ENCODE results near the gene ZACN. TPM values are rescaled to one million over a fixed set of nuclear protein-coding genes. Genes with fewer than 3 reads are reported as not detected.
"Not testable (repeated sequence)": the region's sequence is repeated elsewhere in the genome, so short reads cannot be mapped to it uniquely, and the experiment has no call there.

The ZACN gene
- total RNA-seq, 1 donor from 2014 or later, result not detected

DNA sequence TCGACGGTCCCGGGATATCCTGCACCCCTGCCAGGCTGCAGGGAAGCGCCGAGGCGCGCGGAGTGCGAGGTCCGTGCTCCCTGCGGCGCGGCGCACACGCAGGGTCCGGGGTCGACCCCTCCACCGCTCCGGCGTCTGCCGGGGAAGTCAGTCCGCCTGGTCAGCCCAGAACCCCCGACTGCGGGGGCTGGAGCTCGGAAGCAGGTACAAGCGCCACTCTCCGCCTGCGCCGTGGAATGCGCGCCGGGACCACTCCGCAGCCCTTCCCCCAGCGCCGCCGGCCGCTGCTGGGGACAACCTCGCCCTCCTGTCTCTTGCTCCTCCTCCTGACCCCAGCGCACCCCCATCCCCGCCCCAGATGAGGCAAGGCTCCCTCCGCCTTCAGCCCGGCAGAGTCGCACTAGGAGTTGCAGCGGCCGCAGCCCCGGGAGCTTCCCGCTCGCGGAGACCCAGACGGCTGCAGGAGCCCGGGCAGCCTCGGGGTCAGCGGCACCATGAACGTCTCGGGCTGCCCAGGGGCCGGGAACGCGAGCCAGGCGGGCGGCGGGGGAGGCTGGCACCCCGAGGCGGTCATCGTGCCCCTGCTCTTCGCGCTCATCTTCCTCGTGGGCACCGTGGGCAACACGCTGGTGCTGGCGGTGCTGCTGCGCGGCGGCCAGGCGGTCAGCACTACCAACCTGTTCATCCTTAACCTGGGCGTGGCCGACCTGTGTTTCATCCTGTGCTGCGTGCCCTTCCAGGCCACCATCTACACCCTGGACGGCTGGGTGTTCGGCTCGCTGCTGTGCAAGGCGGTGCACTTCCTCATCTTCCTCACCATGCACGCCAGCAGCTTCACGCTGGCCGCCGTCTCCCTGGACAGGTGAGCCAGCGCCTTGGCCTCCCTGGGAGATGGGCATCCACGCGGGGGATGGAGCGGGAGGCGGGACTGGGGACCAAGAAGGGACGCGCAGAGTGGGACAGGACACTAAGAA is 4.3 kb upstream of the ZACN start, which contains the start of gene GALR2:
TSS of gene GALR2 (plus strand) at position 392 of the 974 bp plus-strand sequence. CDS start at position 495, 103 bp downstream.
- intact Hi-C loops (cut with DNase I), result no loop called here
- H3K36me3 ChIP-seq, result no peaks in the 10 kb centered on the region
- H3K27ac ChIP-seq, result no peak within 1 kb of the TSS
- H3K27me3 ChIP-seq, result peaks cover 32% of the 10 kb centered on the region
- H3K4me3 ChIP-seq, result peak within 1 kb of the TSS; percentile 14 to 20
- H3K4me1 ChIP-seq, result peaks cover 67% of the 10 kb centered on the region
- DNase-seq (ENCODE audit: extremely low spot score in 2 of 2), result peak in 1 of 2 donors; percentile 82
- no peaks in the 10 kb centered on the region for H3K9me3 ChIP-seq
- TF ChIP-seq POLR2AphosphoS5 (IDR thresholded peaks at IDR 0.05; ENCODE audit: insufficient read depth in 1 of 2, low read depth in 1 of 2), result no peak
- TF ChIP-seq POLR2A (IDR thresholded peaks at IDR 0.05), result no peak

DNA sequence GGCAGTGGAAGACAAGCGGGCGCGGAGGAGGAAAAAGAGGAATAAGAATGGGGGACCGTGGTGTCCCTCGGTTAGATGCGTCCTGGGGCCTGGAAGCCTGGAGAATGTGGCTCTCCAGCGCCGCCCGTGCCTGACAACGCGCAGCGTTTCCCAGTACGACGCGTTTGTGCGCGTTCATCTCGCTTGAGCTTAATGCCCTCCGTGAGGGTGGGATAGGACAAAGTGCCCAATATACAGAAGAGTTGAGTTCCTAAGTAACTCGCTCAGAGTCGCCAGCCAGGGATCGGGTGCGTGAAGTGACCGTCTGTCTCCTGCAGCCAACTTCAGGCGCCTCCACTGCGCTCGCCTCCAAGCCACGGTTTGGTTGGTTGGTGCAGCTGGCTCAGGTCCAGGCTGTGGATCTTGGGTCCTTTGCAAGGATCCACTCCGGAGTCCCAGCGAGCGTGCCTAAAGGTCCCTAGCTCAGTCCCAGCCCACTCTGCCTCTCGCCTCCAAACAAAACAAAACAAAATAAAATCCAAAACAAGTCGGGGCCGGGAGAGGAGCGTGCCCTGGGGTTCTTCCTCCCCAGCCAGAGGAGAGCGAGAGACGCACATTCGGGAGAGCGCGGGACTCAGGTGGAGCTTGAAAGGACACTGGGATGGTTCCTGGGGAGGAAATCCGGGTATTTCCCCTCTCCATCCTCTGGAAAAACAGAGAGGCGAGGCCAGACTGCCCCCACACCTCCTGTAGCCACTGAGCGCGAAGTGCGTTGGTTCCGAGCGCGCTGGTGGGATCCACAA is 3.4 kb upstream of the ZACN start:
- H3K27ac ChIP-seq, result no peak overlapping the region
- TF ChIP-seq POLR2A (IDR thresholded peaks at IDR 0.05) (no peak), CTCF (IDR thresholded peaks at IDR 0.05) (no peak), POLR2AphosphoS5 (IDR thresholded peaks at IDR 0.05; ENCODE audit: insufficient read depth in 1 of 2, low read depth in 1 of 2) (no peak)
- peak overlapping the region in 1 of 2 donors; percentile 21 for H3K4me3 ChIP-seq
- H3K36me3 ChIP-seq, result no peaks in the 10 kb centered on the region
- H3K4me1 ChIP-seq, result peaks cover 68% of the 10 kb centered on the region
- intact Hi-C loops (cut with DNase I), result no loop called here
- DNase-seq (ENCODE audit: extremely low spot score in 2 of 2), result no peak
- H3K9me3 ChIP-seq, result no peaks in the 10 kb centered on the region
- peaks cover 32% of the 10 kb centered on the region for H3K27me3 ChIP-seq

DNA sequence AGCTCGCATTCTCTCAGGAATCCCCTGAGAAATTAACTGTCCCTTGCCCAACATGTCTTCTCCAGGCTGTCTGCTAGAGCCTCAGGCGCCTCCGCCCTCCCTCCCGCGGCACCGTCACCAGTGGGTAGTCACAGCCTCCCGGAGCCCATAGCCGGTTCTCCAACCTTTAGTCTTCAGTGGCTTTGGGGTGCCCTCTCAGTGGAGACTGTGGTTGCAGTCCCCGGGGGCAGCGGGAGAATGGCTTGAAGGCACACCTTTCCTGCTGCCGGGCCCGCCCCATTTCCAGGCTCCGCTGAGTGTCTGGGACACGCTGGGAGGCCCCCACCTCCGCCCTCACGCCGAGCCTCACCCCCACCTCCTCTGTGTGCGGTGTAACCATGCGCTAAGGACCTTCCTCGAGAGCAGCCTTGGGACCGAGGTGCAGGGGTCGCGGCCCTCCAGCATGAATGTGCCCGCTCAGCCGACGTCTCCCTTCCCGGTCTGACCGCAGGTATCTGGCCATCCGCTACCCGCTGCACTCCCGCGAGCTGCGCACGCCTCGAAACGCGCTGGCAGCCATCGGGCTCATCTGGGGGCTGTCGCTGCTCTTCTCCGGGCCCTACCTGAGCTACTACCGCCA is 2.7 kb upstream of the ZACN start:
- intact Hi-C loops (cut with DNase I), result no loop called here
- Histone ChIP-seq H3K27ac (no peak overlapping the region), H3K4me3 (peak overlapping the region in 1 of 2 donors; percentile 21), H3K36me3 (no peaks in the 10 kb centered on the region), H3K9me3 (no peaks in the 10 kb centered on the region), H3K27me3 (peaks cover 32% of the 10 kb centered on the region), H3K4me1 (peaks cover 64% of the 10 kb centered on the region)
- DNase-seq (ENCODE audit: extremely low spot score in 2 of 2), result no peak
- TF ChIP-seq POLR2AphosphoS5 (IDR thresholded peaks at IDR 0.05; ENCODE audit: insufficient read depth in 1 of 2, low read depth in 1 of 2) (no peak), POLR2A (IDR thresholded peaks at IDR 0.05) (no peak), CTCF (IDR thresholded peaks at IDR 0.05) (no peak)

- peaks cover 32% of the 10 kb centered on the region for H3K27me3 ChIP-seq
- H3K27ac ChIP-seq, result no peak overlapping the region
- no peaks in the 10 kb centered on the region for H3K36me3 ChIP-seq
- peak overlapping the region in 1 of 2 donors; percentile 21 for H3K4me3 ChIP-seq
- peaks cover 57% of the 10 kb centered on the region for H3K4me1 ChIP-seq
- no peaks in the 10 kb centered on the region for H3K9me3 ChIP-seq
- intact Hi-C loops (cut with DNase I), result no loop called here
- TF ChIP-seq POLR2AphosphoS5 (IDR thresholded peaks at IDR 0.05; ENCODE audit: insufficient read depth in 1 of 2, low read depth in 1 of 2) (peak in 1 of 2 donors; percentile 28), POLR2A (IDR thresholded peaks at IDR 0.05) (no peak)
- no peak for DNase-seq (ENCODE audit: extremely low spot score in 2 of 2)
Observed at GRCh38 chr17:76076765-76077583, 2.0 kb upstream of the ZACN start.

DNA sequence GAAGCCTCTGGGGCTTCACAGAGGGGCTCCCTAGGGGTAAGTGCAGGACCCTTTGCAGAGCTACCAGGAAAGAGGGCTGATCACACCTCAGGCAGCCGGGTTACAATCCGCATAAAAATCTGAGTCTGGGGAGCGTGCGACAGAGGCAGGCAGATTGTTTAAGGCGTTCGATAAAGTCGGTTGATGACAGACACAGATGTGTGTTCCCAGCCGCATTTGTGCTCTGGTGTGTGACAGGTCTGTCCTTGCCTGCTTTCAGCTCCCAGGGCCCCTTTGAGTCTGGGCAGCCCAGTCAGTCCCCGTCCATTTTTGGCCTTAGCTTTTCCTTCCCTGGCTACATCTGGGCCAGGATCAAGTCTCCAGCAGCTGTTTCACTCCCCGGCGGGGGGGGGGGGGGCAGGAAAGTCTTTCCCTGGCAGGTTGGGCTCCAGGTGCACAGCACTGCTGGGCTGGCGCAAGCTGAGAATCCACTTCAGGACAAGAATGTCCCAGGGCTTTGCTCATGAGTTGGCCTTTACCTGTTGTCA is 1.3 kb upstream of the ZACN start:
- no peak overlapping the region for H3K4me3 ChIP-seq
- H3K27ac ChIP-seq, result no peak overlapping the region
- no peak for TF ChIP-seq CTCF (IDR thresholded peaks at IDR 0.05)
- TF ChIP-seq POLR2AphosphoS5 (IDR thresholded peaks at IDR 0.05; ENCODE audit: insufficient read depth in 1 of 2, low read depth in 1 of 2), result no peak
- TF ChIP-seq POLR2A (IDR thresholded peaks at IDR 0.05), result no peak
- intact Hi-C loops (cut with DNase I), result no loop called here
- peaks cover 56% of the 10 kb centered on the region for H3K4me1 ChIP-seq
- H3K27me3 ChIP-seq, result peaks cover 32% of the 10 kb centered on the region
- no peaks in the 10 kb centered on the region for H3K36me3 ChIP-seq
- DNase-seq (ENCODE audit: extremely low spot score in 2 of 2), result no peak
- H3K9me3 ChIP-seq, result no peaks in the 10 kb centered on the region

GRCh38 chr17:76078370-76078769 is 612 bp upstream of the ZACN start:
- H3K27ac ChIP-seq; H3K36me3 ChIP-seq; intact Hi-C loops (cut with DNase I); H3K4me3 ChIP-seq; H3K9me3 ChIP-seq; DNase-seq (ENCODE audit: extremely low spot score in 2 of 2): not testable (repeated sequence)
- H3K4me1 ChIP-seq, result peaks cover 49% of the 10 kb centered on the region
- peaks cover 32% of the 10 kb centered on the region for H3K27me3 ChIP-seq

All from vagina (tissue), 2 donors.